Neural cell (in vitro differentiated cells): Measurements from ENCODE around the gene OTOA. TPM values are rescaled to one million over a fixed set of nuclear protein-coding genes. Genes with fewer than 3 reads are reported as not detected.

Experiments
- H2AFZ ChIP-seq: fragments of 200-600, 300-800 bp; sonication (generic), shearing (Covaris generic); 2 replicates; pipeline ENCODE4 v1.6.0; 2014; ENCODE audit warnings: low read depth, mild to moderate bottlenecking, antibody characterized with exemption, low read length, moderate library complexity
- H3F3A ChIP-seq: fragments of 200-600 bp; shearing (Covaris generic); 2 replicates; pipeline ENCODE4 v1.6.1; 2016; ENCODE audit warnings: mild to moderate bottlenecking, moderate library complexity, mixed read lengths, antibody characterized with exemption, low read length; ENCODE audit not compliant: insufficient read depth, poor library complexity, severe bottlenecking
- H3K27ac ChIP-seq: fragments of 200-600, 300-800 bp; sonication (generic), shearing (Covaris generic); 2 replicates; pipeline ENCODE4 v1.5.1; 2014; ENCODE audit warnings: mild to moderate bottlenecking, low read length, moderate library complexity
- H3K27me3 ChIP-seq: fragments of 300-800, 200-600 bp; sonication (generic), shearing (Covaris generic); 2 replicates; pipeline ENCODE4 v1.6.0; 2014; ENCODE audit warnings: mild to moderate bottlenecking, low read depth, low read length, moderate library complexity; ENCODE audit not compliant: insufficient read depth
- H3K36me3 ChIP-seq: fragments of 300-800, 200-600 bp; sonication (generic), shearing (Covaris generic); 2 replicates; pipeline ENCODE4 v1.5.1; 2014; ENCODE audit warnings: mild to moderate bottlenecking, antibody characterized with exemption, low read length, moderate library complexity; ENCODE audit not compliant: insufficient read depth
- H3K4me2 ChIP-seq: fragments of 300-800, 200-600 bp; sonication (generic), shearing (Covaris generic); 2 replicates; pipeline ENCODE4 v1.6.0; 2014; ENCODE audit warnings: mild to moderate bottlenecking, low read length
- H3K4me3 ChIP-seq: fragments of 300-800, 200-600 bp; sonication (generic), shearing (Covaris generic); 2 replicates; pipeline ENCODE4 v1.5.1; 2014; ENCODE audit warnings: mild to moderate bottlenecking, low read length, moderate library complexity
- H3K79me2 ChIP-seq: fragments of 200-600 bp; shearing (Covaris generic); replicated peaks from 2 replicates; pipeline ENCODE4 v1.6.0; 2014; ENCODE audit warnings: mild to moderate bottlenecking, low read length, moderate library complexity; ENCODE audit not compliant: insufficient read depth
- H3K9ac ChIP-seq: fragments of 300-800, 200-600 bp; sonication (generic), shearing (Covaris generic); 2 replicates; pipeline ENCODE4 v1.6.1; 2016; ENCODE audit warnings: mild to moderate bottlenecking, low read length, mixed read lengths
- H3K9me2 ChIP-seq: fragments of 200-600 bp; shearing (Covaris generic); 2 replicates; pipeline ENCODE4 v1.6.1; 2016; ENCODE audit warnings: mild to moderate bottlenecking, low read length, mixed read lengths; ENCODE audit not compliant: insufficient read depth
- H3K9me3 ChIP-seq: fragments of 200-600, 300-800 bp; sonication (generic), shearing (Covaris generic); 2 replicates; pipeline ENCODE4 v1.6.1; 2016; ENCODE audit warnings: mild to moderate bottlenecking, mixed run types, low read length, moderate library complexity, mixed read lengths
- H4K20me1 ChIP-seq: fragments of 200-600 bp; shearing (Covaris generic); 2 replicates; pipeline ENCODE4 v1.6.1; 2016; ENCODE audit warnings: mild to moderate bottlenecking, mixed run types; ENCODE audit not compliant: insufficient read depth
- CTCF ChIP-seq: fragments of 450-650 bp; IDR thresholded peaks from 2 replicates; pipeline ENCODE4 v1.5.1; 2014; ENCODE audit warnings: antibody characterized with exemption, mild to moderate bottlenecking, moderate library complexity; ENCODE audit not compliant: poor library complexity, severe bottlenecking
- EP300 ChIP-seq: fragments of 450-650 bp; conservative IDR thresholded peaks from 2 replicates; pipeline ENCODE4 v1.6.1; 2014; ENCODE audit warnings: antibody characterized with exemption, mild to moderate bottlenecking, moderate library complexity; ENCODE audit not compliant: poor library complexity, severe bottlenecking
- EZH2 ChIP-seq: fragments of 200-600, 300-800 bp; shearing (Covaris generic), sonication (generic); IDR thresholded peaks from 2 replicates; pipeline ENCODE4 v1.6.1; 2014; ENCODE audit warnings: antibody characterized with exemption, low read length, borderline replicate concordance, mild to moderate bottlenecking; ENCODE audit not compliant: insufficient read depth, poor library complexity, severe bottlenecking
- MXI1 ChIP-seq: fragments of 450-650 bp; conservative IDR thresholded peaks from 2 replicates; pipeline ENCODE4 v1.6.1; 2014; ENCODE audit warnings: antibody characterized with exemption, mild to moderate bottlenecking; ENCODE audit not compliant: poor library complexity, severe bottlenecking
- POLR2AphosphoS5 ChIP-seq: IDR thresholded peaks from 2 replicates; pipeline ENCODE4 v1.6.1; 2012
- RAD21 ChIP-seq: fragments of 450-650 bp; conservative IDR thresholded peaks from 2 replicates; pipeline ENCODE4 v1.6.1; 2014; ENCODE audit warnings: antibody characterized with exemption, mild to moderate bottlenecking, moderate library complexity
- SMC3 ChIP-seq: fragments of 450-650 bp; conservative IDR thresholded peaks from 2 replicates; pipeline ENCODE4 v1.6.1; 2014; ENCODE audit warnings: antibody characterized with exemption, mild to moderate bottlenecking, moderate library complexity; ENCODE audit not compliant: poor library complexity
- TAF1 ChIP-seq: IDR thresholded peaks from 2 replicates; pipeline ENCODE4 v1.6.1; 2012; ENCODE audit warnings: low read depth
- polyA plus RNA-seq: library from polyadenylated mRNA; depleted of rRNA; stranded (reverse); fragments of >200 nt; gene quantifications from 2 replicates; pipeline ENCODE4 v1.2.3, GENCODE V29; 2014
- TF ChIP-seq, protein P1 (sequence below): IDR thresholded peaks from 2 replicates; pipeline ENCODE4 v1.6.1; 2012; ENCODE audit warnings: borderline replicate concordance

The OTOA gene
- polyA plus RNA-seq, 1 donor from 2014 or later: 0.12 TPM

DNA sequence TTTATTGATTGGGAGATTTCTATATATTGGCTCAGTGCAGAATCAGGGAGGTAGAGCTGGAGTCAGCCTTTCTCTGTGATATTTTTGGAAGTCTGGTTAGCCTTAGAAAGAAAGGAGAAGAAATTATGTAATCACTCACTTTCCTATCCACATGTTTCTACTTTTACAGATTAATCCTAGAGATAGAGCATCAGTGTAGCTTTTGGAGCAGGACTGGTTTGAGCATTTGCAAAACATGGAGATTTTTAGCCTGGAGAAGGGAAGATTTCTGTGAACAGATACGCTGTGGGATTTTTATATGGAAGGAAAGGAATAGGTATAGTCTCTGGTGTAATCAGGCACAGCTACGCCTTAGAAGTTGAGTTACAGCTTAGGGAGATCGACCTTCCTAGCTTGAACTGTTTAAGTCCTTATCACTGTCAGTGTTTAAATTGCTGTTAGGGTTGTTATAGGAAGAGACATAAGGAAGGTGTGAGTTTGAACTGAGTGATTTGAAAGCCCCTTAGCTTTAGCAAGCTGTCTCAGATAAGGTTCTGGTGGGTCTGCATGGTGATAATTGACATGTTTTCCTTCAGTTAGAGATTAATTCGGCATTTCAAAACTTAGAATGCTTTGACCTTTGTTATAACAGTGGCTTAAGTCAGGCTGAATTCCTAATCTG is 43.9 kb upstream of the OTOA start:
- Histone ChIP-seq H3K9ac (no peak overlapping the region), H2AFZ (no peak overlapping the region), H3K4me2 (no peak overlapping the region), H3K4me3 (no peak overlapping the region), H3F3A (no peaks in the 10 kb centered on the region), H4K20me1 (no peaks in the 10 kb centered on the region), H3K27ac (no peak overlapping the region), H3K9me3 (no peaks in the 10 kb centered on the region), H3K79me2 (peaks cover 38% of the 10 kb centered on the region), H3K9me2 (no peaks in the 10 kb centered on the region), H3K36me3 (no peaks in the 10 kb centered on the region), H3K27me3 (no peaks in the 10 kb centered on the region)
- TF ChIP-seq MXI1 (no peak), EP300 (no peak), TAF1 (no peak), POLR2AphosphoS5 (no peak), RAD21 (no peak)
- TF ChIP-seq, protein P1, sequence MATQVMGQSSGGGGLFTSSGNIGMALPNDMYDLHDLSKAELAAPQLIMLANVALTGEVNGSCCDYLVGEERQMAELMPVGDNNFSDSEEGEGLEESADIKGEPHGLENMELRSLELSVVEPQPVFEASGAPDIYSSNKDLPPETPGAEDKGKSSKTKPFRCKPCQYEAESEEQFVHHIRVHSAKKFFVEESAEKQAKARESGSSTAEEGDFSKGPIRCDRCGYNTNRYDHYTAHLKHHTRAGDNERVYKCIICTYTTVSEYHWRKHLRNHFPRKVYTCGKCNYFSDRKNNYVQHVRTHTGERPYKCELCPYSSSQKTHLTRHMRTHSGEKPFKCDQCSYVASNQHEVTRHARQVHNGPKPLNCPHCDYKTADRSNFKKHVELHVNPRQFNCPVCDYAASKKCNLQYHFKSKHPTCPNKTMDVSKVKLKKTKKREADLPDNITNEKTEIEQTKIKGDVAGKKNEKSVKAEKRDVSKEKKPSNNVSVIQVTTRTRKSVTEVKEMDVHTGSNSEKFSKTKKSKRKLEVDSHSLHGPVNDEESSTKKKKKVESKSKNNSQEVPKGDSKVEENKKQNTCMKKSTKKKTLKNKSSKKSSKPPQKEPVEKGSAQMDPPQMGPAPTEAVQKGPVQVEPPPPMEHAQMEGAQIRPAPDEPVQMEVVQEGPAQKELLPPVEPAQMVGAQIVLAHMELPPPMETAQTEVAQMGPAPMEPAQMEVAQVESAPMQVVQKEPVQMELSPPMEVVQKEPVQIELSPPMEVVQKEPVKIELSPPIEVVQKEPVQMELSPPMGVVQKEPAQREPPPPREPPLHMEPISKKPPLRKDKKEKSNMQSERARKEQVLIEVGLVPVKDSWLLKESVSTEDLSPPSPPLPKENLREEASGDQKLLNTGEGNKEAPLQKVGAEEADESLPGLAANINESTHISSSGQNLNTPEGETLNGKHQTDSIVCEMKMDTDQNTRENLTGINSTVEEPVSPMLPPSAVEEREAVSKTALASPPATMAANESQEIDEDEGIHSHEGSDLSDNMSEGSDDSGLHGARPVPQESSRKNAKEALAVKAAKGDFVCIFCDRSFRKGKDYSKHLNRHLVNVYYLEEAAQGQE: no peak

- no peaks in the 10 kb centered on the region for H3F3A ChIP-seq
- TF ChIP-seq EZH2 (no peak), SMC3 (no peak), TAF1 (no peak), RAD21 (no peak), POLR2AphosphoS5 (no peak), MXI1 (no peak), CTCF (no peak), EP300 (no peak)
- TF ChIP-seq, protein P1: no peak
- no peaks in the 10 kb centered on the region for H3K9me3 ChIP-seq
- H3K9ac ChIP-seq: no peak overlapping the region
- H3K27ac ChIP-seq: no peak overlapping the region
- no peaks in the 10 kb centered on the region for H3K27me3 ChIP-seq
- no peak overlapping the region for H3K4me3 ChIP-seq
- H3K9me2 ChIP-seq: no peaks in the 10 kb centered on the region
- H4K20me1 ChIP-seq: no peaks in the 10 kb centered on the region
- H3K79me2 ChIP-seq: peaks cover 31% of the 10 kb centered on the region
- H3K36me3 ChIP-seq: no peaks in the 10 kb centered on the region
- no peak overlapping the region for H2AFZ ChIP-seq
- no peak overlapping the region for H3K4me2 ChIP-seq
Measured at GRCh38 chr16:21620592-21620991, 43.2 kb upstream of the OTOA start.
